Measurements from ENCODE around the gene RFX2.

DNA sequence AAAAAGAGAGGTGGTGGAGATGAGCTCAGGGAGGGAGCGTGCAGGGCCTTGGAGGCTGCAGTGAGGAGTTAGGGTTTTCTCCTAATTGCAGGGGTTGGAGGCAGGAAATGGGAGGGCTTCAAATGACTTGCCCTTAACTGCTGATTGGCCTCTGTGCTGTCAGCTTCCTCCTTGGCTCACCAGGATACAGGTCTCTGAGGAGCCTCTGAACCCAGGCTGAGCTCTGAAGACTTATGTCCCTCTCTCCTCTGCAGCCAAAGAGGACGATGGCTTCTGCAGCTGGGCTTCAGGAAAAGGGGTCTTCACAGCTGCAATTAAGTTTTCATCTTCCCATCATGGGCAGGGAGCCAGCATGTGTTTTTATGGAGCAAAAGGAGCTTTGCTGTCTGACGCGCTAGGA is 125.7 kb downstream of the RFX2 start:
- TF ChIP-seq NR2F6 (CRISPR knock-in tag; IDR thresholded peaks at IDR 0.05) (no peak), EZH2 (IDR thresholded peaks at IDR 0.05; ENCODE audit: borderline replicate concordance, low read depth, low read length) (no peak), SMARCA5 (IDR thresholded peaks at IDR 0.05) (no peak), ZBTB7A (IDR thresholded peaks at IDR 0.05; ENCODE audit: borderline replicate concordance, control insufficient read depth, low read depth, low read length) (no peak), ZFX (CRISPR knock-in tag; IDR thresholded peaks at IDR 0.05) (no peak)
- TF ChIP-seq, protein P1, sequence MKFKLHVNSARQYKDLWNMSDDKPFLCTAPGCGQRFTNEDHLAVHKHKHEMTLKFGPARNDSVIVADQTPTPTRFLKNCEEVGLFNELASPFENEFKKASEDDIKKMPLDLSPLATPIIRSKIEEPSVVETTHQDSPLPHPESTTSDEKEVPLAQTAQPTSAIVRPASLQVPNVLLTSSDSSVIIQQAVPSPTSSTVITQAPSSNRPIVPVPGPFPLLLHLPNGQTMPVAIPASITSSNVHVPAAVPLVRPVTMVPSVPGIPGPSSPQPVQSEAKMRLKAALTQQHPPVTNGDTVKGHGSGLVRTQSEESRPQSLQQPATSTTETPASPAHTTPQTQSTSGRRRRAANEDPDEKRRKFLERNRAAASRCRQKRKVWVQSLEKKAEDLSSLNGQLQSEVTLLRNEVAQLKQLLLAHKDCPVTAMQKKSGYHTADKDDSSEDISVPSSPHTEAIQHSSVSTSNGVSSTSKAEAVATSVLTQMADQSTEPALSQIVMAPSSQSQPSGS (CRISPR knock-in tag; IDR thresholded peaks at IDR 0.05) = no peak
- TF ChIP-seq, protein P2, sequence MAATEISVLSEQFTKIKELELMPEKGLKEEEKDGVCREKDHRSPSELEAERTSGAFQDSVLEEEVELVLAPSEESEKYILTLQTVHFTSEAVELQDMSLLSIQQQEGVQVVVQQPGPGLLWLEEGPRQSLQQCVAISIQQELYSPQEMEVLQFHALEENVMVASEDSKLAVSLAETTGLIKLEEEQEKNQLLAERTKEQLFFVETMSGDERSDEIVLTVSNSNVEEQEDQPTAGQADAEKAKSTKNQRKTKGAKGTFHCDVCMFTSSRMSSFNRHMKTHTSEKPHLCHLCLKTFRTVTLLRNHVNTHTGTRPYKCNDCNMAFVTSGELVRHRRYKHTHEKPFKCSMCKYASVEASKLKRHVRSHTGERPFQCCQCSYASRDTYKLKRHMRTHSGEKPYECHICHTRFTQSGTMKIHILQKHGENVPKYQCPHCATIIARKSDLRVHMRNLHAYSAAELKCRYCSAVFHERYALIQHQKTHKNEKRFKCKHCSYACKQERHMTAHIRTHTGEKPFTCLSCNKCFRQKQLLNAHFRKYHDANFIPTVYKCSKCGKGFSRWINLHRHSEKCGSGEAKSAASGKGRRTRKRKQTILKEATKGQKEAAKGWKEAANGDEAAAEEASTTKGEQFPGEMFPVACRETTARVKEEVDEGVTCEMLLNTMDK (IDR thresholded peaks at IDR 0.05; ENCODE audit: borderline replicate concordance, insufficient read depth, low read depth, low read length, poor library complexity, severe bottlenecking) = no peak
- TF ChIP-seq, protein P3, sequence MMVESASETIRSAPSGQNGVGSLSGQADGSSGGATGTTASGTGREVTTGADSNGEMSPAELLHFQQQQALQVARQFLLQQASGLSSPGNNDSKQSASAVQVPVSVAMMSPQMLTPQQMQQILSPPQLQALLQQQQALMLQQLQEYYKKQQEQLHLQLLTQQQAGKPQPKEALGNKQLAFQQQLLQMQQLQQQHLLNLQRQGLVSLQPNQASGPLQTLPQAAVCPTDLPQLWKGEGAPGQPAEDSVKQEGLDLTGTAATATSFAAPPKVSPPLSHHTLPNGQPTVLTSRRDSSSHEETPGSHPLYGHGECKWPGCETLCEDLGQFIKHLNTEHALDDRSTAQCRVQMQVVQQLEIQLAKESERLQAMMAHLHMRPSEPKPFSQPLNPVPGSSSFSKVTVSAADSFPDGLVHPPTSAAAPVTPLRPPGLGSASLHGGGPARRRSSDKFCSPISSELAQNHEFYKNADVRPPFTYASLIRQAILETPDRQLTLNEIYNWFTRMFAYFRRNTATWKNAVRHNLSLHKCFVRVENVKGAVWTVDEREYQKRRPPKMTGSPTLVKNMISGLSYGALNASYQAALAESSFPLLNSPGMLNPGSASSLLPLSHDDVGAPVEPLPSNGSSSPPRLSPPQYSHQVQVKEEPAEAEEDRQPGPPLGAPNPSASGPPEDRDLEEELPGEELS (CRISPR knock-in tag; IDR thresholded peaks at IDR 0.05; ENCODE audit: borderline replicate concordance) = no peak
- TF ChIP-seq, protein P4, sequence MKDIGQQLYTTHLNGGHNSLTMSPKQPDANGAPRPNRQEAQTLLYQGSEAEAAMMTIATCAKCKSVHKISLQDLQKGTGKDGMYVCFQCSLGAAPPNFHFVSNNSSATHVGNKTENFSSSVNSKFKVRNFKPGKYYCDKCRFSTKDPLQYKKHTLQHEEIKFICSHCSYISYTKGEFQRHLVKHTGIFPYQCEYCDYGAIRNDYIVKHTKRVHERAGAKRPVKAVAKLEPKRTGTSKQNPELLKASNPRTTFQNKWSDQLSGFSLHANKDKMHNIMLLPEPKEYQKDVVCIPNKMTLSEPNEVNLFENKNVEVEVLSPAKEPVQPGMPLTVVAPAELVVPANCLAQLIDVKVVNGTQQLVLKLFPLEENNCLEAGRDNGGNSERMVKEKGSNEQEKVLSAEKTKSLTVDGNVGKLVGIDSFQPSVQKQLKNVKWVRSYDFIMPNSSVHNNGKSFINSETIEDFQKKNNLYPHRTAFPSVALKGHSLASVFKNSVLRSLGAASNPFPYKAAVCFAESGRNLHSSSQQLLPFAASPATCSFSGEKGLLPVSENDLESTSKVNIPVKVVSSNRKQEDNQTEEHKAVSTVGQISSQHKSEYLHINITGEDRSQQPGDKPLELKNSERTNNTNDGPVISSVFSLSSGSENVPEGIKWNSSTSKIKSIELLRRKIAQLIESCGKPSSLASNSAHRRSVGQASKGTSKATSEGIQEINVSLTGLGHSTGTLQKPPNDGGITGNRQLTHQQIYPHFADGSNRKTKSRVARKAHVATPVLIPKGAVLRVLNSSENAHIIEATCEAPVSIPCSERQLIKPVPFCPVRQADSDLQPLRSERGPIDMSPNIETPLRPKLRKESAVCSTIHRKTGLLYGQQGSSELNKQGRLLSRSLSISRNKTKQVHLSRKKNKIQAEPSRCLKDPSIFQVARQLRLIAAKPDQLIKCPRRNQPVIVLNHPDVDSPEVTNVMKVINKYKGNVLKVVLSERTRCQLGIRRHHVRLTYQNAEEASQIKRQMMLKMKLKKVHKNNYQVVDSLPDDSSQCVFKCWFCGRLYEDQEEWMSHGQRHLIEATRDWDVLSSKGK (CRISPR knock-in tag; IDR thresholded peaks at IDR 0.05) = no peak
